Panc1 (cell line): ENCODE measurements around the gene IGFALS.

Source experiments
- TF ChIP-seq, protein P1 (sequence below): fragments of 450-650 bp; IDR thresholded peaks from 2 replicates; pipeline ENCODE4 v1.5.1; 2017; ENCODE audit warnings: mild to moderate bottlenecking
- TF ChIP-seq, protein P2 (sequence below), 2 experiments: IDR thresholded peaks; 2 replicates each; pipeline ENCODE4 v1.6.1; 2011 to 2012; ENCODE audit warnings: low read depth in 2 of 2, control low read depth in 1 of 2, low read length in 1 of 2, mild to moderate bottlenecking in 1 of 2, moderate library complexity in 1 of 2; ENCODE audit not compliant: insufficient read depth in 1 of 2

DNA sequence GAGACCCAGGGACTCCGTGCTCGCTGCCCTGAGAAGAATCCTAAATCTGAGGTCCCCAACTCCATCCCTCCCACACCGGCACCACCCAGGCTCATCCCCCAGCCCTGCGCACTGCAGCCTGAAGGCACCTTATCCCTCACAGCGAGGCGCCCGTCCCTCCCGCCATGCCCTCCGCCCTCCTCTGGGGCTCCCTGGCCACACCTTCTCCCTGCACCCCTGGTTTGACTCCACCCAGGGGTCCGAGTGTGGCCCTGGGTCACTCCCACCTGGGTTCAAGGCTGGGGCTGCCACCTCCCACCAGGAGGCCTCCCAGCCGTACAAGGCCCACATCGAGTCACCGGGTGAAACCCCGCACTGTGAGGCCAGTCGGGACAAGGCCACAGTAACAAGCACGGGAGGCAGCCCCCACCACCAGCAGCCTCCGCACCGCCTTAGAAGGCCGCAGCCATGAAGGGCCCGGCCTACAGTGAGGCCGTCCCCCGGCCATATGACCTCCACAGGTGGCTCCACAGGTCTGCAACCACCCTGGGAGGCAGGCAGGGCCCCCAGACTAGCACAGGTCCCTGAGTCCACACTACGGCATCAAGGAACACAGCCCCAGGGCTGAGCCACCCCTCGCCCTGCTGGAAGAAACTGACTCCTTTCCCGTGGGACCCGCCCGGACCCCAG, 24.8 kb upstream of the IGFALS start:
- TF ChIP-seq, protein P1, sequence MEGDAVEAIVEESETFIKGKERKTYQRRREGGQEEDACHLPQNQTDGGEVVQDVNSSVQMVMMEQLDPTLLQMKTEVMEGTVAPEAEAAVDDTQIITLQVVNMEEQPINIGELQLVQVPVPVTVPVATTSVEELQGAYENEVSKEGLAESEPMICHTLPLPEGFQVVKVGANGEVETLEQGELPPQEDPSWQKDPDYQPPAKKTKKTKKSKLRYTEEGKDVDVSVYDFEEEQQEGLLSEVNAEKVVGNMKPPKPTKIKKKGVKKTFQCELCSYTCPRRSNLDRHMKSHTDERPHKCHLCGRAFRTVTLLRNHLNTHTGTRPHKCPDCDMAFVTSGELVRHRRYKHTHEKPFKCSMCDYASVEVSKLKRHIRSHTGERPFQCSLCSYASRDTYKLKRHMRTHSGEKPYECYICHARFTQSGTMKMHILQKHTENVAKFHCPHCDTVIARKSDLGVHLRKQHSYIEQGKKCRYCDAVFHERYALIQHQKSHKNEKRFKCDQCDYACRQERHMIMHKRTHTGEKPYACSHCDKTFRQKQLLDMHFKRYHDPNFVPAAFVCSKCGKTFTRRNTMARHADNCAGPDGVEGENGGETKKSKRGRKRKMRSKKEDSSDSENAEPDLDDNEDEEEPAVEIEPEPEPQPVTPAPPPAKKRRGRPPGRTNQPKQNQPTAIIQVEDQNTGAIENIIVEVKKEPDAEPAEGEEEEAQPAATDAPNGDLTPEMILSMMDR, result no peak
- TF ChIP-seq, protein P2, sequence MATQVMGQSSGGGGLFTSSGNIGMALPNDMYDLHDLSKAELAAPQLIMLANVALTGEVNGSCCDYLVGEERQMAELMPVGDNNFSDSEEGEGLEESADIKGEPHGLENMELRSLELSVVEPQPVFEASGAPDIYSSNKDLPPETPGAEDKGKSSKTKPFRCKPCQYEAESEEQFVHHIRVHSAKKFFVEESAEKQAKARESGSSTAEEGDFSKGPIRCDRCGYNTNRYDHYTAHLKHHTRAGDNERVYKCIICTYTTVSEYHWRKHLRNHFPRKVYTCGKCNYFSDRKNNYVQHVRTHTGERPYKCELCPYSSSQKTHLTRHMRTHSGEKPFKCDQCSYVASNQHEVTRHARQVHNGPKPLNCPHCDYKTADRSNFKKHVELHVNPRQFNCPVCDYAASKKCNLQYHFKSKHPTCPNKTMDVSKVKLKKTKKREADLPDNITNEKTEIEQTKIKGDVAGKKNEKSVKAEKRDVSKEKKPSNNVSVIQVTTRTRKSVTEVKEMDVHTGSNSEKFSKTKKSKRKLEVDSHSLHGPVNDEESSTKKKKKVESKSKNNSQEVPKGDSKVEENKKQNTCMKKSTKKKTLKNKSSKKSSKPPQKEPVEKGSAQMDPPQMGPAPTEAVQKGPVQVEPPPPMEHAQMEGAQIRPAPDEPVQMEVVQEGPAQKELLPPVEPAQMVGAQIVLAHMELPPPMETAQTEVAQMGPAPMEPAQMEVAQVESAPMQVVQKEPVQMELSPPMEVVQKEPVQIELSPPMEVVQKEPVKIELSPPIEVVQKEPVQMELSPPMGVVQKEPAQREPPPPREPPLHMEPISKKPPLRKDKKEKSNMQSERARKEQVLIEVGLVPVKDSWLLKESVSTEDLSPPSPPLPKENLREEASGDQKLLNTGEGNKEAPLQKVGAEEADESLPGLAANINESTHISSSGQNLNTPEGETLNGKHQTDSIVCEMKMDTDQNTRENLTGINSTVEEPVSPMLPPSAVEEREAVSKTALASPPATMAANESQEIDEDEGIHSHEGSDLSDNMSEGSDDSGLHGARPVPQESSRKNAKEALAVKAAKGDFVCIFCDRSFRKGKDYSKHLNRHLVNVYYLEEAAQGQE (IDR thresholded peaks at IDR 0.05; ENCODE audit: insufficient read depth in 1 of 2, low read depth in 2 of 2, low read length in 1 of 2), result no peak
